Vagina (tissue), 2 donors: ENCODE measurements around the gene SENP1.

Experiments
- POLR2A ChIP-seq, 2 donors: fragments of 450-650 bp; IDR thresholded peaks; one replicate each; pipeline ENCODE4 v1.6.1; 2017; ENCODE audit warnings: antibody characterized with exemption in 2 of 2, mild to moderate bottlenecking in 2 of 2, moderate library complexity in 2 of 2
- POLR2AphosphoS5 ChIP-seq, 2 donors: sonication (generic); formaldehyde crosslinking; IDR thresholded peaks; one replicate each; pipeline ENCODE4 v1.9.0; 2017; ENCODE audit warnings: antibody characterized with exemption in 2 of 2, mild to moderate bottlenecking in 2 of 2, low read depth in 1 of 2; ENCODE audit not compliant: insufficient read depth in 1 of 2
- TF ChIP-seq, protein P1 (sequence below), 3 experiments: fragments of 450-650 bp in 2 of 3; fragments of 200-600 bp in 1 of 3; sonication (generic) in 1 of 3; IDR thresholded peaks; one replicate each; pipeline ENCODE4 v1.5.1; 2017 to 2019; ENCODE audit warnings: antibody characterized with exemption in 3 of 3, mild to moderate bottlenecking in 2 of 3, moderate library complexity in 2 of 3

DNA sequence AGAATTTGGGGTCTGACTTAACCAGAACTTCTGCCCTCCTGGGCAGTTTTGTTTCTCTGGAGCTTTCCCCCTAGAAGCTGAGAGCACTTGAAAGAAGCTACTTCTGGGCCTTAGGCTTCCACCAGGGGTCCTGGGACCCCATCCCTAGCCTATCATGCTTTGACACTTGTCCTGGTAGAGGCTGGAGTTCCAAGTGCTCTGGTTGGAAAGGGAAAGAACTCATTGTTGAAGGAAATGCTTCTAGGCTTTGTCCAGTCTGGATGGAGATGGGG lies 100.2 kb downstream of the SENP1 start:
- TF ChIP-seq POLR2A (IDR thresholded peaks at IDR 0.05) (no peak), POLR2AphosphoS5 (IDR thresholded peaks at IDR 0.05; ENCODE audit: insufficient read depth in 1 of 2, low read depth in 1 of 2) (no peak)
- TF ChIP-seq, protein P1, sequence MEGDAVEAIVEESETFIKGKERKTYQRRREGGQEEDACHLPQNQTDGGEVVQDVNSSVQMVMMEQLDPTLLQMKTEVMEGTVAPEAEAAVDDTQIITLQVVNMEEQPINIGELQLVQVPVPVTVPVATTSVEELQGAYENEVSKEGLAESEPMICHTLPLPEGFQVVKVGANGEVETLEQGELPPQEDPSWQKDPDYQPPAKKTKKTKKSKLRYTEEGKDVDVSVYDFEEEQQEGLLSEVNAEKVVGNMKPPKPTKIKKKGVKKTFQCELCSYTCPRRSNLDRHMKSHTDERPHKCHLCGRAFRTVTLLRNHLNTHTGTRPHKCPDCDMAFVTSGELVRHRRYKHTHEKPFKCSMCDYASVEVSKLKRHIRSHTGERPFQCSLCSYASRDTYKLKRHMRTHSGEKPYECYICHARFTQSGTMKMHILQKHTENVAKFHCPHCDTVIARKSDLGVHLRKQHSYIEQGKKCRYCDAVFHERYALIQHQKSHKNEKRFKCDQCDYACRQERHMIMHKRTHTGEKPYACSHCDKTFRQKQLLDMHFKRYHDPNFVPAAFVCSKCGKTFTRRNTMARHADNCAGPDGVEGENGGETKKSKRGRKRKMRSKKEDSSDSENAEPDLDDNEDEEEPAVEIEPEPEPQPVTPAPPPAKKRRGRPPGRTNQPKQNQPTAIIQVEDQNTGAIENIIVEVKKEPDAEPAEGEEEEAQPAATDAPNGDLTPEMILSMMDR (IDR thresholded peaks at IDR 0.05), result no peak
